Measurements from ENCODE around the gene NRIP1.

The NRIP1 gene

DNA sequence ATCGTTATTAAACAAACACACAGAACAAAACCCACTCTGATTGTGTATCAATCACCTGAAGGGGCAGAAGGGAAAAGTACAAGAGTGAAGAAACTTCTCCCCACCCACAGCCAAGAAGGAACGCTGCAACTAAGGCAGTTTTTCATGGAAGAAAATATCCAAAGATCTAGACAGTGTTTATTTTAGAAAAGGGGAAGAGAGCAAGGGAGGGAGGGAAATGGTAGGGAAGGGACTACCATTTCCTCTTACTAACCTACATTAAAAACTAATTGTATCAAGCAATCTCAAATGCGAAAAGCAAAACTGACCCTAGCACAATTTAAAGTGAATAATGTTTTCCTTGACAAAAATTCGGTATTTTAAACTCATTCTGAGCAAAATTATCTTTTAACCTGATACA lies 3.5 kb downstream of the NRIP1 start:
- Mint-ChIP-seq H3K27ac (peak overlapping the region; percentile 18 to 100 (median 95)), H3K4me3 (peak overlapping the region; percentile 95 to 97 (median 96)), H3K4me1 (peaks cover 61% of the 10 kb centered on the region), H3K9me3 (no peaks in the 10 kb centered on the region), H3K27me3 (ENCODE audit: low read depth) (peaks cover 4% of the 10 kb centered on the region), H3K36me3 (ENCODE audit: low read depth) (peaks cover 13% of the 10 kb centered on the region)
- TF ChIP-seq, protein P1, sequence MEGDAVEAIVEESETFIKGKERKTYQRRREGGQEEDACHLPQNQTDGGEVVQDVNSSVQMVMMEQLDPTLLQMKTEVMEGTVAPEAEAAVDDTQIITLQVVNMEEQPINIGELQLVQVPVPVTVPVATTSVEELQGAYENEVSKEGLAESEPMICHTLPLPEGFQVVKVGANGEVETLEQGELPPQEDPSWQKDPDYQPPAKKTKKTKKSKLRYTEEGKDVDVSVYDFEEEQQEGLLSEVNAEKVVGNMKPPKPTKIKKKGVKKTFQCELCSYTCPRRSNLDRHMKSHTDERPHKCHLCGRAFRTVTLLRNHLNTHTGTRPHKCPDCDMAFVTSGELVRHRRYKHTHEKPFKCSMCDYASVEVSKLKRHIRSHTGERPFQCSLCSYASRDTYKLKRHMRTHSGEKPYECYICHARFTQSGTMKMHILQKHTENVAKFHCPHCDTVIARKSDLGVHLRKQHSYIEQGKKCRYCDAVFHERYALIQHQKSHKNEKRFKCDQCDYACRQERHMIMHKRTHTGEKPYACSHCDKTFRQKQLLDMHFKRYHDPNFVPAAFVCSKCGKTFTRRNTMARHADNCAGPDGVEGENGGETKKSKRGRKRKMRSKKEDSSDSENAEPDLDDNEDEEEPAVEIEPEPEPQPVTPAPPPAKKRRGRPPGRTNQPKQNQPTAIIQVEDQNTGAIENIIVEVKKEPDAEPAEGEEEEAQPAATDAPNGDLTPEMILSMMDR (IDR thresholded peaks at IDR 0.05; ENCODE audit: unreplicated experiment in 3 of 3): no peak

DNA sequence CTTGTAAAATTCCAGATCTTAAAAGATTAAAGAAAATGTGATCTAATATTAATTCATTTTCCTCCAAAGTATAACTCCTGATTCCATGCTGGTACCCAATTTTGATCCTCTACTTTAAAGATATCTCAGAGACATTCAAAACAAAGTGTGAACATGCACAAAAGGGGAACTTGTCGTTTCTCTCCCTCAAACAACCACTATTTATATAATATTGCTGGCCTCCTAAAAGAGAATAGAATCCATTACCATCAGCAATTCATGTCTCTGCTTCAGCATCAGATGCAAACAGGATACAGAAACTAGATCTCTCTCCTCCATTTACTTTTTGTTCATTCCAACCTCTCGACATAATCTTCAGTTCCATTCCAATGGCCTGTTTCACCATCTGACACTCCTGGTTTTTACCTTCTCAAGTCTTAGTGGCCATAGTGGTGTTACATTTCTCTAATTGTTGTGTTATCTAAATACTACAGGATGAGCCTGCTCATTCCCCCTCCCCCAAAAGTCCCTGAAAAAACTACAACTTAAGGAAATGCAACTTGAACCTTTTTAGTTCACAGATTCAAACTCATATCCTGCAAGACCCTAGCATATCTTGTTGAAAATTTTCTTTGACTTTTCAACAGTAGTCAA lies 4.1 kb downstream of the NRIP1 start:
- Mint-ChIP-seq H3K27me3 (ENCODE audit: low read depth) (peaks cover 2% of the 10 kb centered on the region), H3K4me3 (peak overlapping the region; percentile 95 to 97 (median 96)), H3K27ac (peak overlapping the region; percentile 18 to 100 (median 95)), H3K4me1 (peaks cover 64% of the 10 kb centered on the region), H3K9me3 (no peaks in the 10 kb centered on the region), H3K36me3 (ENCODE audit: low read depth) (peaks cover 13% of the 10 kb centered on the region)
- TF ChIP-seq, protein P1 (IDR thresholded peaks at IDR 0.05; ENCODE audit: unreplicated experiment in 3 of 3): no peak

GRCh38 chr21:15059397-15059796 lies 5.4 kb downstream of the NRIP1 start:
- H3K4me1 Mint-ChIP-seq: peaks cover 77% of the 10 kb centered on the region
- peaks cover 13% of the 10 kb centered on the region for H3K36me3 Mint-ChIP-seq (ENCODE audit: low read depth)
- TF ChIP-seq, protein P1 (IDR thresholded peaks at IDR 0.05; ENCODE audit: unreplicated experiment in 3 of 3): no peak
- H3K27ac Mint-ChIP-seq: peak overlapping the region; percentile 38 to 77 (median 60)
- no peaks in the 10 kb centered on the region for H3K27me3 Mint-ChIP-seq (ENCODE audit: low read depth)
- no peaks in the 10 kb centered on the region for H3K9me3 Mint-ChIP-seq
- peak overlapping the region; percentile 48 to 62 (median 53) for H3K4me3 Mint-ChIP-seq

- peak overlapping the region; percentile 38 to 77 (median 60) for H3K27ac Mint-ChIP-seq
- H3K4me3 Mint-ChIP-seq: peak overlapping the region; percentile 48 to 62 (median 53)
- peaks cover 13% of the 10 kb centered on the region for H3K36me3 Mint-ChIP-seq (ENCODE audit: low read depth)
- H3K27me3 Mint-ChIP-seq (ENCODE audit: low read depth): no peaks in the 10 kb centered on the region
- TF ChIP-seq, protein P1 (IDR thresholded peaks at IDR 0.05; ENCODE audit: unreplicated experiment in 3 of 3): no peak
- no peaks in the 10 kb centered on the region for H3K9me3 Mint-ChIP-seq
- H3K4me1 Mint-ChIP-seq: peaks cover 82% of the 10 kb centered on the region
These were observed 5.9 kb downstream of the NRIP1 start for GRCh38 chr21:15058854-15059263.

GRCh38 chr21:15057285-15057684 lies 7.5 kb downstream of the NRIP1 start:
- peak overlapping the region; percentile 43 to 80 (median 70) for H3K27ac Mint-ChIP-seq
- no peaks in the 10 kb centered on the region for H3K9me3 Mint-ChIP-seq
- peak overlapping the region; percentile 3 to 57 (median 6) for H3K4me3 Mint-ChIP-seq
- H3K36me3 Mint-ChIP-seq (ENCODE audit: low read depth): peaks cover 4% of the 10 kb centered on the region
- H3K27me3 Mint-ChIP-seq (ENCODE audit: low read depth): no peaks in the 10 kb centered on the region
- TF ChIP-seq, protein P1 (IDR thresholded peaks at IDR 0.05; ENCODE audit: unreplicated experiment in 3 of 3): no peak
- peaks cover 90% of the 10 kb centered on the region for H3K4me1 Mint-ChIP-seq
